HEK293 (cell line): Measurements from ENCODE around the gene DPF3.

ENCODE experiments used
- CTCF ChIA-PET: fragments of 350-600 bp; formaldehyde crosslinking; extraction: SDS; loops from one replicate; lab custom pipeline; 2021; ENCODE audit warnings: antibody characterized with exemption; lab: Yijun Ruan, JAX
- POLR2A ChIA-PET: fragments of 300-600 bp; formaldehyde crosslinking; extraction: SDS; loops from one replicate; lab custom pipeline; 2020; ENCODE audit warnings: antibody characterized with exemption, inconsistent platforms; lab: Yijun Ruan, JAX
- H3K27ac ChIP-seq: fragments of 200-500 bp; sonication (Bioruptor generic); 2 replicates; pipeline ENCODE4 v1.5.1; 2014; ENCODE audit warnings: low read depth, low read length, control low read depth, inconsistent platforms; ENCODE audit errors: extremely low read depth
- H3K36me3 ChIP-seq, 2 experiments: fragments of 200-500 bp in 1 of 2; sonication (Bioruptor generic) in 1 of 2; 1 replicate in 1 of 2; 2 replicates in 1 of 2; pipeline ENCODE4 v1.5.1; 2014 to 2017; ENCODE audit warnings: inconsistent platforms in 2 of 2, low read length in 2 of 2; ENCODE audit not compliant: control insufficient read depth in 2 of 2, insufficient read depth in 1 of 2
- H3K4me1 ChIP-seq: fragments of 200-500 bp; sonication (Bioruptor generic); 2 replicates; pipeline ENCODE4 v1.5.1; 2014; ENCODE audit warnings: mild to moderate bottlenecking, low read length, inconsistent platforms; ENCODE audit not compliant: control insufficient read depth, insufficient read depth
- H3K4me3 ChIP-seq: 2 replicates; pipeline ENCODE4 v1.5.1; 2011; ENCODE audit warnings: low read depth, mild to moderate bottlenecking, control low read depth, low read length, moderate library complexity
- H3K9me3 ChIP-seq: fragments of 200-500 bp; sonication (Bioruptor generic); 2 replicates; pipeline ENCODE4 v1.5.1; 2014; ENCODE audit warnings: low read depth, low read length, inconsistent platforms; ENCODE audit not compliant: control insufficient read depth, insufficient read depth
- GLIS2 ChIP-seq: fragments of 450-650 bp; formaldehyde crosslinking; IDR thresholded peaks from 2 replicates; pipeline ENCODE4 v1.5.1; 2016; ENCODE audit warnings: missing biosample characterization, missing genetic modification characterization
- HIC1 ChIP-seq: fragments of 450-650 bp; formaldehyde crosslinking; IDR thresholded peaks from 2 replicates; pipeline ENCODE4 v1.5.1; 2016; ENCODE audit warnings: missing biosample characterization, missing genetic modification characterization
- HOXA7 ChIP-seq: sonication (generic); formaldehyde crosslinking; IDR thresholded peaks from 2 replicates; pipeline ENCODE4 v1.8.1; 2022; ENCODE audit warnings: missing genetic modification reagents, borderline replicate concordance
- PBX3 ChIP-seq: sonication (generic); formaldehyde crosslinking; IDR thresholded peaks from 2 replicates; pipeline ENCODE4 v1.8.1; 2022; ENCODE audit warnings: mild to moderate bottlenecking, moderate library complexity, missing genetic modification reagents
- SCRT1 ChIP-seq: fragments of 450-650 bp; formaldehyde crosslinking; IDR thresholded peaks from 2 replicates; pipeline ENCODE4 v1.5.1; 2016; ENCODE audit warnings: missing biosample characterization, missing genetic modification characterization, borderline replicate concordance
- SCRT2 ChIP-seq: fragments of 450-650 bp; formaldehyde crosslinking; IDR thresholded peaks from 2 replicates; pipeline ENCODE4 v1.5.1; 2016; ENCODE audit warnings: missing biosample characterization, missing genetic modification characterization
- ZBTB17 ChIP-seq: fragments of 450-650 bp; formaldehyde crosslinking; IDR thresholded peaks from 2 replicates; pipeline ENCODE4 v1.5.1; 2016; ENCODE audit warnings: missing biosample characterization, missing genetic modification characterization
- ZFP37 ChIP-seq: fragments of 450-650 bp; formaldehyde crosslinking; IDR thresholded peaks from 2 replicates; pipeline ENCODE4 v1.5.1; 2016; ENCODE audit warnings: missing biosample characterization, missing genetic modification characterization
- ZNF184 ChIP-seq: fragments of 450-650 bp; IDR thresholded peaks from 2 replicates; pipeline ENCODE4 v1.5.1; 2018; ENCODE audit warnings: missing biosample characterization, mild to moderate bottlenecking, missing genetic modification characterization
- ZNF19 ChIP-seq: fragments of 450-650 bp; formaldehyde crosslinking; IDR thresholded peaks from 2 replicates; pipeline ENCODE4; 2016; ENCODE audit warnings: missing biosample characterization, missing genetic modification characterization, low read depth
- ZNF2 ChIP-seq: fragments of 450-650 bp; formaldehyde crosslinking; IDR thresholded peaks from 2 replicates; pipeline ENCODE4 v1.5.1; 2016; ENCODE audit warnings: missing biosample characterization, missing genetic modification characterization
- ZNF202 ChIP-seq: fragments of 450-650 bp; formaldehyde crosslinking; IDR thresholded peaks from 2 replicates; pipeline ENCODE4 v1.5.1; 2016; ENCODE audit warnings: missing biosample characterization, missing genetic modification characterization, borderline replicate concordance
- ZNF221 ChIP-seq: fragments of 450-650 bp; formaldehyde crosslinking; IDR thresholded peaks from 2 replicates; pipeline ENCODE4 v1.5.1; 2017; ENCODE audit warnings: missing biosample characterization, missing genetic modification characterization, borderline replicate concordance
- ZNF335 ChIP-seq: fragments of 450-650 bp; formaldehyde crosslinking; conservative IDR thresholded peaks from 2 replicates; pipeline ENCODE4 v1.5.1; 2016; ENCODE audit warnings: missing biosample characterization, missing genetic modification characterization
- ZNF354C ChIP-seq: fragments of 450-650 bp; formaldehyde crosslinking; IDR thresholded peaks from 2 replicates; pipeline ENCODE4 v1.5.1; 2016; ENCODE audit warnings: missing biosample characterization, missing genetic modification characterization, low read depth, borderline replicate concordance
- ZNF362 ChIP-seq: fragments of 450-650 bp; formaldehyde crosslinking; IDR thresholded peaks from 2 replicates; pipeline ENCODE4 v1.5.1; 2016; ENCODE audit warnings: missing biosample characterization, missing genetic modification characterization
- ZNF391 ChIP-seq: fragments of 450-650 bp; formaldehyde crosslinking; IDR thresholded peaks from 2 replicates; pipeline ENCODE4 v1.5.1; 2016; ENCODE audit warnings: low read depth, missing biosample characterization, missing genetic modification characterization, borderline replicate concordance
- ZNF394 ChIP-seq: fragments of 450-650 bp; formaldehyde crosslinking; IDR thresholded peaks from 2 replicates; pipeline ENCODE4 v1.5.1; 2016; ENCODE audit warnings: missing biosample characterization, missing genetic modification characterization, mild to moderate bottlenecking, moderate library complexity, borderline replicate concordance
- ZNF423 ChIP-seq: fragments of 450-650 bp; formaldehyde crosslinking; IDR thresholded peaks from 2 replicates; pipeline ENCODE4 v1.5.1; 2016; ENCODE audit warnings: missing biosample characterization, missing genetic modification characterization
- ZNF501 ChIP-seq: fragments of 450-650 bp; formaldehyde crosslinking; IDR thresholded peaks from 2 replicates; pipeline ENCODE4 v1.5.1; 2016; ENCODE audit warnings: missing biosample characterization, missing genetic modification characterization
- ZNF585B ChIP-seq: fragments of 450-650 bp; formaldehyde crosslinking; IDR thresholded peaks from 2 replicates; pipeline ENCODE4 v1.5.1; 2016; ENCODE audit warnings: missing biosample characterization, missing genetic modification characterization
- ZNF600 ChIP-seq: fragments of 450-650 bp; formaldehyde crosslinking; IDR thresholded peaks from 2 replicates; pipeline ENCODE4 v1.5.1; 2016; ENCODE audit warnings: missing biosample characterization, missing genetic modification characterization
- ZNF621 ChIP-seq: fragments of 450-650 bp; formaldehyde crosslinking; IDR thresholded peaks from 2 replicates; pipeline ENCODE4 v1.5.1; 2017; ENCODE audit warnings: missing biosample characterization, missing genetic modification characterization
- ZNF629 ChIP-seq: fragments of 450-650 bp; formaldehyde crosslinking; IDR thresholded peaks from 2 replicates; pipeline ENCODE4 v1.5.1; 2017; ENCODE audit warnings: missing biosample characterization, missing genetic modification characterization
- ZNF791 ChIP-seq: fragments of 450-650 bp; formaldehyde crosslinking; IDR thresholded peaks from 2 replicates; pipeline ENCODE4 v1.5.1; 2016; ENCODE audit warnings: missing biosample characterization, missing genetic modification characterization

The DPF3 gene

GRCh38 chr14:72916174-72916573 is 22.3 kb upstream of the DPF3 start:
- TF ChIP-seq ZNF423 (no peak), ZNF501 (tag by site-specific recombination) (no peak), ZNF391 (tag by site-specific recombination) (no peak), ZBTB17 (tag by site-specific recombination) (no peak), GLIS2 (tag by site-specific recombination) (no peak), HOXA7 (CRISPR knock-in tag) (no peak)
- H3K9me3 ChIP-seq, result no peaks in the 10 kb centered on the region
- H3K27ac ChIP-seq, result no peak overlapping the region
- ChIA-PET POLR2A (no interaction called here), CTCF (interaction anchor here (2.7 kb wide), 1 partner anchor 12 kb away, joined by 17 read pairs; no protein-coding TSS in a partner anchor)
- H3K36me3 ChIP-seq, result no peaks in the 10 kb centered on the region
- no peaks in the 10 kb centered on the region for H3K4me1 ChIP-seq
- no peak overlapping the region for H3K4me3 ChIP-seq

- ChIA-PET POLR2A (no interaction called here), CTCF (interaction anchor here (1.1 kb wide), 1 partner anchor 10 kb away, joined by 4 read pairs; no protein-coding TSS in a partner anchor)
Observed at GRCh38 chr14:72913809-72914208, 19.9 kb upstream of the DPF3 start.

GRCh38 chr14:72909163-72909562 is 15.3 kb upstream of the DPF3 start:
- Histone ChIP-seq H3K4me3 (no peak overlapping the region), H3K36me3 (no peaks in the 10 kb centered on the region), H3K9me3 (no peaks in the 10 kb centered on the region), H3K4me1 (peaks cover 4% of the 10 kb centered on the region; the same call in 1 of the 2 replicates), H3K27ac (no peak overlapping the region)
- POLR2A ChIA-PET, result no interaction called here
- CTCF ChIA-PET, result interaction anchor here (0.6 to 2.4 kb wide), 8 partner anchors 40 to 1894 kb away, joined by 3 to 15 read pairs (median 4); no protein-coding TSS in a partner anchor
- TF ChIP-seq HIC1 (tag by site-specific recombination), result no peak
- no peak for TF ChIP-seq PBX3 (CRISPR knock-in tag)
- TF ChIP-seq ZNF600 (tag by site-specific recombination), result no peak
- no peak for TF ChIP-seq ZNF362
- no peak for TF ChIP-seq ZNF621 (tag by site-specific recombination)
- no peak for TF ChIP-seq ZNF335
- no peak for TF ChIP-seq ZNF184
- no peak for TF ChIP-seq ZNF394
- TF ChIP-seq ZNF19 (tag by site-specific recombination), result no peak
- TF ChIP-seq ZNF2 (tag by site-specific recombination), result no peak
- TF ChIP-seq ZNF354C (tag by site-specific recombination), result no peak
- no peak for TF ChIP-seq ZNF585B (tag by site-specific recombination)
- no peak for TF ChIP-seq ZNF202
- no peak for TF ChIP-seq ZNF423

More at GRCh38 chr14:72913809-72914208, 19.9 kb upstream of the DPF3 start:
- H3K4me1 ChIP-seq, result no peaks in the 10 kb centered on the region
- no peak for TF ChIP-seq ZNF221
- TF ChIP-seq SCRT1 (tag by site-specific recombination), result peak; percentile 51; the same call in 1 of the 2 replicates
- TF ChIP-seq ZNF629 (tag by site-specific recombination), result no peak
- TF ChIP-seq ZFP37 (tag by site-specific recombination), result no peak
- TF ChIP-seq SCRT2 (tag by site-specific recombination), result peak; percentile 77
- no peak for TF ChIP-seq ZNF791 (tag by site-specific recombination)
- TF ChIP-seq, all 188 proteins: peak for 2
- Histone ChIP-seq H3K9me3 (no peaks in the 10 kb centered on the region), H3K27ac (no peak overlapping the region), H3K36me3 (no peaks in the 10 kb centered on the region), H3K4me3 (no peak overlapping the region)
